Measurements from ENCODE around the gene USP34.

Gene USP34

DNA sequence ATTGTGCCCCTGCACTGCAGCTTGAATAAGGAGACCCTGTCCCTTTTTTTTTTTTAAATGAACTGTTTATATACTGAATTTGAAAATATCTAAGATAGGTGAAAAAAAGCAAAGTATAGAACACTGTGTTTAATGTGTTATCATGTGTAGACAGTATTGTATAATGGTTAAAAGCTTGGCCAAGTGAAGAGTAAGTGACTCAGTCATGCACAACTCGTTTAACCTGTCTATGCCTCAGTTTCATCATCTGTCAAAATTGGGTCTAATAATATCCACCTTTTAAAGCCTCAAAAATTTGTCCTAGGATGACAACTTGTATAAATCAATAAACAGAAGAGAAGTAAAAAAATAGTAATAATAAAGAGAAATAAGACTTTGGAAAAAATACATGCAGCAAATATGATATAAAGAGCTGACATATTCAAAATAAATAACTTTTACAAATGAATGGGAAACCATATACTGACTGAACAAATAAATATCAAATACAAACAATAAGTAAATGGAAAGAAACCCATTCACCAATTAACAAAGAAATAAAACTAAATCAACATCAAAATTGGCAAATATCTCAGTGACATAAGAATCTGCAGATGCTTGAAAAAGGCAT is 195.2 kb downstream of the USP34 start:
- Histone ChIP-seq H3K4me1 (ENCODE audit: control insufficient read depth, insufficient read depth, low read length) (no peaks in the 10 kb centered on the region), H3K4me3 (ENCODE audit: low read depth, low read length) (no peak overlapping the region), H3K9me3 (ENCODE audit: control insufficient read depth, insufficient read depth, low read length) (no peaks in the 10 kb centered on the region), H3K27me3 (ENCODE audit: control insufficient read depth, insufficient read depth, low read length) (no peaks in the 10 kb centered on the region), H3K9ac (ENCODE audit: low read depth, low read length) (no peak overlapping the region), H3K36me3 (ENCODE audit: control insufficient read depth, insufficient read depth, low read length) (peaks cover 3% of the 10 kb centered on the region)

- H3K9ac ChIP-seq (ENCODE audit: low read depth, low read length), result no peak overlapping the region
- no peak overlapping the region for H3K4me3 ChIP-seq (ENCODE audit: low read depth, low read length)
- H3K36me3 ChIP-seq (ENCODE audit: control insufficient read depth, insufficient read depth, low read length), result no peaks in the 10 kb centered on the region
- H3K27me3 ChIP-seq (ENCODE audit: control insufficient read depth, insufficient read depth, low read length), result no peaks in the 10 kb centered on the region
- H3K9me3 ChIP-seq (ENCODE audit: control insufficient read depth, insufficient read depth, low read length), result no peaks in the 10 kb centered on the region
- H3K4me1 ChIP-seq (ENCODE audit: control insufficient read depth, insufficient read depth, low read length), result no peaks in the 10 kb centered on the region
Measured at GRCh38 chr2:61272421-61273070, 198.3 kb downstream of the USP34 start.

GRCh38 chr2:61268249-61268648 is 202.6 kb downstream of the USP34 start:
- Histone ChIP-seq H3K4me3 (ENCODE audit: low read depth, low read length) (no peak overlapping the region), H3K36me3 (ENCODE audit: control insufficient read depth, insufficient read depth, low read length) (no peaks in the 10 kb centered on the region), H3K9me3 (ENCODE audit: control insufficient read depth, insufficient read depth, low read length) (no peaks in the 10 kb centered on the region), H3K4me1 (ENCODE audit: control insufficient read depth, insufficient read depth, low read length) (no peaks in the 10 kb centered on the region), H3K9ac (ENCODE audit: low read depth, low read length) (no peak overlapping the region), H3K27me3 (ENCODE audit: control insufficient read depth, insufficient read depth, low read length) (no peaks in the 10 kb centered on the region)

DNA sequence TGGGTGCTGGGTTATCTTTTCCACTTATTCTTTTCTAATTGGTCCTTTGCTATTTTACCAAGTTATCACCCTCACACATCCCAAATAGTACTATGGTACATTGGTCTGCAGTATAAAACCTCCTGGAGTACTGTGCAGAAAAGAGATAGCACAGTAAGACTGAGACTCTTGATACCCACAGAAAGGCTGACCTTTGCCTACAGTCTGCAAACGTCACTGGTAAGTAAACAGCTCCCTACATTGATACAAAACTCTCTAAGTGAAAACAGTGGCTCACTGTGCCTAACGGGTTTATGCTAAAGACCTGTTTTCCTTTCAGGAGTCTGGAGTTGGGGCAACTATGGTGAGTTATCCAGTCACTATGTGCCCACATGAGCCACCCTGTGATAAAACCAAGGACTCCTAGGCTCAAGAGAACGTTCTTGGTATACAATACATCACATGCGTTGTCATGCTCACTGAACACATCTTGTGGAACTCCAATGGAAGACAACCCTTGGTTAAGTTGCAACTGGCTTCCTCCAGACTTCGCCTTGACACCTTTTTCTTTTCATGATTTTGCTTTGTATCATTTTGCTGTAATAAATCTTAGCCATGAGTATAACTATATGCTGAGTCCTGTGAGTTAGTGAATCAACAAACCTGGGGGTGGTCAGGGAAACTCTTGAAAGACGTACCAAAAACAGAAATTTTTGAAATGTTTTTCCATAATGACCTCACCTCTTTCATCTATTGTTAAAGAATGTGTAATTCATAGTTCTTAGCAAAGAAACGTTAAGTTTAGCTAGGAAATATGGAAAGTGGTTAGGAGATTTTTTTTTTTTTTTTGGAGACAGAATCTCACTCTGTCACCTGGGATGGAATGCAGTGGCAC is 204.0 kb downstream of the USP34 start:
- Histone ChIP-seq H3K4me3 (ENCODE audit: low read depth, low read length) (no peak overlapping the region), H3K9ac (ENCODE audit: low read depth, low read length) (no peak overlapping the region), H3K27me3 (ENCODE audit: control insufficient read depth, insufficient read depth, low read length) (no peaks in the 10 kb centered on the region), H3K4me1 (ENCODE audit: control insufficient read depth, insufficient read depth, low read length) (no peaks in the 10 kb centered on the region), H3K36me3 (ENCODE audit: control insufficient read depth, insufficient read depth, low read length) (no peaks in the 10 kb centered on the region), H3K9me3 (ENCODE audit: control insufficient read depth, insufficient read depth, low read length) (no peaks in the 10 kb centered on the region)

DNA sequence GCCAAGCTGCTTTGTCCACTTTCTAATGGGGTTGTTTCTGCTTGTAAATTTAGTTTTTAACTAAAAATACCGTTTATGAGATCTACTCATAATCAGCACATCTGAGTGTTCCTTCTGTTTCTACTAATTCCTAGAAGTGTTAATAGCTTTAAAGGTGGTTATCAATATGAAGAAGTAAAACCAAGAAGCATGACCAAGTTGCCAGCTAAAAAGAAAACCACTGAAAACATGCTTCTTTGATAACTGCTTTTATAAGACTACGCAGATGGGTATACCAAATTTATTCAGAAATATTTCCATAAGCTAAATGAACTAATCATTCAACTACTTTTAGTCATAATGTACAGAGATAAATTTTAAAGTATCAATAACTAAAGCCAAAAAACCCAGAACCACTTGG is 207.1 kb downstream of the USP34 start:
- Histone ChIP-seq H3K4me1 (ENCODE audit: control insufficient read depth, insufficient read depth, low read length) (no peaks in the 10 kb centered on the region), H3K27me3 (ENCODE audit: control insufficient read depth, insufficient read depth, low read length) (no peaks in the 10 kb centered on the region), H3K36me3 (ENCODE audit: control insufficient read depth, insufficient read depth, low read length) (no peaks in the 10 kb centered on the region), H3K4me3 (ENCODE audit: low read depth, low read length) (no peak overlapping the region), H3K9me3 (ENCODE audit: control insufficient read depth, insufficient read depth, low read length) (no peaks in the 10 kb centered on the region), H3K9ac (ENCODE audit: low read depth, low read length) (no peak overlapping the region)

DNA sequence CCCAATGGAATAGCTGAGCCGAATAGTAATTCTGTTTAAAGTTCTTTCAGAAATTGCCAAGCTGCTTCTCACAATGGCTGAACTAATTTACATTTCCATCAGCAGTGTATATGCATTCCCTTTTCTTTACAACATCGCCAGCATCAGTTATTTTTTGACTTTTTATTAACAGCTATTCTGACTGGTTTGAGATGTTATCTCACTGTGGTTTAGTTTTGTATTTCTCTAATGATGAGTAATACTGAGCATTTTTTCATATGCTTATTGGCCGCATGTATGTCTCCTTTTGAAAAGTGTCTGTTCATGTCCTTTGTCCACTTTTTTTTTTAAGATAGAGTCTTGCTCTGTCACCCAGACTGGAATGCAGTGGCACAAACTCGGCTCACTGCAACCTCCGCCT is 208.2 kb downstream of the USP34 start:
- Histone ChIP-seq H3K9me3 (ENCODE audit: control insufficient read depth, insufficient read depth, low read length) (no peaks in the 10 kb centered on the region), H3K9ac (ENCODE audit: low read depth, low read length) (no peak overlapping the region), H3K36me3 (ENCODE audit: control insufficient read depth, insufficient read depth, low read length) (no peaks in the 10 kb centered on the region), H3K27me3 (ENCODE audit: control insufficient read depth, insufficient read depth, low read length) (no peaks in the 10 kb centered on the region), H3K4me1 (ENCODE audit: control insufficient read depth, insufficient read depth, low read length) (no peaks in the 10 kb centered on the region), H3K4me3 (ENCODE audit: low read depth, low read length) (no peak overlapping the region)

DNA sequence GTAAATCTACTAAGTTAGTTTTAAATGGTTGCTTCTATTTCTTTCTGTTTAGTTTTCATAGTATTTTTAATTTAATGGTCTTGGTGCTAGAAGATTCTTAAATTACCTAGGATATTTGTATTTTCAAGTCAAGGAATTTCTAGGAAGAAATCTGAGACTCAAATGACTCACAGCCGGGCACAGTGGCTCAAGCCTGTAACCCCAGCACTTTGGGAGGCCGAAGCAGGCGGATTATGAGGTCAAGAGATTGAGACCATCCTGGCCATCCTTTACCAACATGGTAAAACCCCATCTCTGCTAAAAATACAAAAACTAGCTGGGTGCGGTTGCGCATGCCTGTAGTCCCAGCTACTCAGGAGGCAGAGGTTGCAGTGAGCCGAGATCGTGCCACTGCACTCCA is 213.4 kb downstream of the USP34 start:
- no peak overlapping the region for H3K4me3 ChIP-seq (ENCODE audit: low read depth, low read length)
- no peak overlapping the region for H3K9ac ChIP-seq (ENCODE audit: low read depth, low read length)
- H3K36me3 ChIP-seq (ENCODE audit: control insufficient read depth, insufficient read depth, low read length), result no peaks in the 10 kb centered on the region
- H3K4me1 ChIP-seq (ENCODE audit: control insufficient read depth, insufficient read depth, low read length), result no peaks in the 10 kb centered on the region
- H3K9me3 ChIP-seq (ENCODE audit: control insufficient read depth, insufficient read depth, low read length), result no peaks in the 10 kb centered on the region
- H3K27me3 ChIP-seq (ENCODE audit: control insufficient read depth, insufficient read depth, low read length), result no peaks in the 10 kb centered on the region

- H3K4me1 ChIP-seq (ENCODE audit: control insufficient read depth, insufficient read depth, low read length), result no peaks in the 10 kb centered on the region
- no peaks in the 10 kb centered on the region for H3K36me3 ChIP-seq (ENCODE audit: control insufficient read depth, insufficient read depth, low read length)
- no peaks in the 10 kb centered on the region for H3K9me3 ChIP-seq (ENCODE audit: control insufficient read depth, insufficient read depth, low read length)
- no peaks in the 10 kb centered on the region for H3K27me3 ChIP-seq (ENCODE audit: control insufficient read depth, insufficient read depth, low read length)
- H3K4me3 ChIP-seq (ENCODE audit: low read depth, low read length), result no peak overlapping the region
- no peak overlapping the region for H3K9ac ChIP-seq (ENCODE audit: low read depth, low read length)
Measured at GRCh38 chr2:61255580-61256437, 215.1 kb downstream of the USP34 start.

DNA sequence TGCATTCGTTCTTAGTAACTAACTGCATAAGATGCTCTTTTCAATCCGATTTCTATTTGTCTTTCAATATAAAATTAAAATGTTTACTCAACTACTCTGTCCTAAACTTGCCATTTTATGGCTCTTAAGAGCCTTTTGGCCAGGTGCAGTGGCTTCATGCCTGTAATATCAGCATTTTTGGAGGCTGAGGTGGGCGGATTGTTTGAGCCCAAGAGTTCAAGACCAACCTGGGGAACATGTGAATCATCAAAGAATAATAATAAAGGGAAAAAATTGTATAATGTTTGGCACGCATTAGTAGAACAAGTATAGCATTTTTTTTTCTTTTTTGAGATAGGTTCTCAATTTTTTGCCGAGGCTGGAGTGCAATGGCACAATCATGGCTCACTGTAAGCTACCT is 216.4 kb downstream of the USP34 start:
- H3K9me3 ChIP-seq (ENCODE audit: control insufficient read depth, insufficient read depth, low read length), result no peaks in the 10 kb centered on the region
- no peaks in the 10 kb centered on the region for H3K27me3 ChIP-seq (ENCODE audit: control insufficient read depth, insufficient read depth, low read length)
- no peak overlapping the region for H3K9ac ChIP-seq (ENCODE audit: low read depth, low read length)
- H3K4me1 ChIP-seq (ENCODE audit: control insufficient read depth, insufficient read depth, low read length), result no peaks in the 10 kb centered on the region
- no peak overlapping the region for H3K4me3 ChIP-seq (ENCODE audit: low read depth, low read length)
- H3K36me3 ChIP-seq (ENCODE audit: control insufficient read depth, insufficient read depth, low read length), result no peaks in the 10 kb centered on the region

GRCh38 chr2:61253136-61253535 is 217.8 kb downstream of the USP34 start:
- H3K9me3 ChIP-seq (ENCODE audit: control insufficient read depth, insufficient read depth, low read length), result no peaks in the 10 kb centered on the region
- H3K4me1 ChIP-seq (ENCODE audit: control insufficient read depth, insufficient read depth, low read length), result no peaks in the 10 kb centered on the region
- H3K4me3 ChIP-seq (ENCODE audit: low read depth, low read length), result no peak overlapping the region
- H3K27me3 ChIP-seq (ENCODE audit: control insufficient read depth, insufficient read depth, low read length), result no peaks in the 10 kb centered on the region
- H3K36me3 ChIP-seq (ENCODE audit: control insufficient read depth, insufficient read depth, low read length), result no peaks in the 10 kb centered on the region
- H3K9ac ChIP-seq (ENCODE audit: low read depth, low read length), result no peak overlapping the region

GRCh38 chr2:61252031-61252430 is 218.9 kb downstream of the USP34 start:
- Histone ChIP-seq H3K36me3 (ENCODE audit: control insufficient read depth, insufficient read depth, low read length) (no peaks in the 10 kb centered on the region), H3K4me3 (ENCODE audit: low read depth, low read length) (no peak overlapping the region), H3K27me3 (ENCODE audit: control insufficient read depth, insufficient read depth, low read length) (no peaks in the 10 kb centered on the region), H3K4me1 (ENCODE audit: control insufficient read depth, insufficient read depth, low read length) (no peaks in the 10 kb centered on the region), H3K9ac (ENCODE audit: low read depth, low read length) (no peak overlapping the region), H3K9me3 (ENCODE audit: control insufficient read depth, insufficient read depth, low read length) (no peaks in the 10 kb centered on the region)
